ENCODE measurements around the gene SNPH. TPM values are rescaled to one million over a fixed set of nuclear protein-coding genes. Genes with fewer than 3 reads are reported as not detected.
"Not testable (repeated sequence)": the region's sequence is repeated elsewhere in the genome, so short reads cannot be mapped to it uniquely, and the experiment has no call there.

SNPH gene
- total and polyA plus RNA-seq, 4 donors: 1.2 to 3.3 (median 2.1) TPM

DNA sequence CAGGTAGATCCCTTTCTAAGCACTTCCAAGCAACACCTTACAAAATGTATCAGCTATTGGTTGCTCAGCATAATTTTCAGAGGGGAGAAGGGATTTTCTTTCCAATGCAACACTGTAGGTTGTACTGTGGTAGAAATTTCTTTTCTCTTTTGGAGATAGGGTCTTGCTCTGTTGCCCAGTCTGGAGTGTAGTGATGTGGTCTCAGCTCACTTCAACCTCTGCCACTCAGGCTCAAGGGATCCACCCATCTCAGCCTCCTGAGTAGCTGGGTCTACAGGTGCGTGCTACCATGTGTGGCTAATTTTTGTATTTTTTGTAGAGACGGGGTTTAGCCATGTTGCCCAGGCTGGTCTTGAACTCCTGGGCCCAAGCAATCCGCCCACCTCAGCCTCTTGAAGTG is 24.0 kb upstream of the SNPH start:
- H3K9ac ChIP-seq (ENCODE audit: insufficient read depth in 1 of 2, low read length in 2 of 2): no peak overlapping the region
- H3K36me3 ChIP-seq (ENCODE audit: control insufficient read depth in 4 of 4, insufficient read depth in 4 of 4, low read length in 4 of 4): no peaks in the 10 kb centered on the region
- peaks cover 0 to 12% (median 0%) of the 10 kb centered on the region in 5 donors for H3K4me1 ChIP-seq (ENCODE audit: control insufficient read depth in 5 of 5, insufficient read depth in 5 of 5, low read length in 5 of 5)
- H3K4me3 ChIP-seq: no peak overlapping the region
- no peak for ATAC-seq (ENCODE audit: insufficient read depth, low FRiP score)
- TF ChIP-seq, protein P1, sequence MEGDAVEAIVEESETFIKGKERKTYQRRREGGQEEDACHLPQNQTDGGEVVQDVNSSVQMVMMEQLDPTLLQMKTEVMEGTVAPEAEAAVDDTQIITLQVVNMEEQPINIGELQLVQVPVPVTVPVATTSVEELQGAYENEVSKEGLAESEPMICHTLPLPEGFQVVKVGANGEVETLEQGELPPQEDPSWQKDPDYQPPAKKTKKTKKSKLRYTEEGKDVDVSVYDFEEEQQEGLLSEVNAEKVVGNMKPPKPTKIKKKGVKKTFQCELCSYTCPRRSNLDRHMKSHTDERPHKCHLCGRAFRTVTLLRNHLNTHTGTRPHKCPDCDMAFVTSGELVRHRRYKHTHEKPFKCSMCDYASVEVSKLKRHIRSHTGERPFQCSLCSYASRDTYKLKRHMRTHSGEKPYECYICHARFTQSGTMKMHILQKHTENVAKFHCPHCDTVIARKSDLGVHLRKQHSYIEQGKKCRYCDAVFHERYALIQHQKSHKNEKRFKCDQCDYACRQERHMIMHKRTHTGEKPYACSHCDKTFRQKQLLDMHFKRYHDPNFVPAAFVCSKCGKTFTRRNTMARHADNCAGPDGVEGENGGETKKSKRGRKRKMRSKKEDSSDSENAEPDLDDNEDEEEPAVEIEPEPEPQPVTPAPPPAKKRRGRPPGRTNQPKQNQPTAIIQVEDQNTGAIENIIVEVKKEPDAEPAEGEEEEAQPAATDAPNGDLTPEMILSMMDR (IDR thresholded peaks at IDR 0.05; ENCODE audit: control extremely low read depth, extremely low read depth): no peak
- H3K27ac ChIP-seq (ENCODE audit: low read depth in 1 of 2, low read length in 1 of 2): no peak overlapping the region
- H3K27me3 ChIP-seq (ENCODE audit: control insufficient read depth in 3 of 3, insufficient read depth in 3 of 3, low read length in 2 of 3): peaks cover 0 to 6% (median 0%) of the 10 kb centered on the region in 3 donors
- no peaks in the 10 kb centered on the region for H3K9me3 ChIP-seq (ENCODE audit: control insufficient read depth in 4 of 4, insufficient read depth in 3 of 4, low read length in 3 of 4)
- DNase-seq: no peak
- 83 to 84% methylated on average over 3 of the region's 3 CpGs for WGBS, 2 donors

DNA sequence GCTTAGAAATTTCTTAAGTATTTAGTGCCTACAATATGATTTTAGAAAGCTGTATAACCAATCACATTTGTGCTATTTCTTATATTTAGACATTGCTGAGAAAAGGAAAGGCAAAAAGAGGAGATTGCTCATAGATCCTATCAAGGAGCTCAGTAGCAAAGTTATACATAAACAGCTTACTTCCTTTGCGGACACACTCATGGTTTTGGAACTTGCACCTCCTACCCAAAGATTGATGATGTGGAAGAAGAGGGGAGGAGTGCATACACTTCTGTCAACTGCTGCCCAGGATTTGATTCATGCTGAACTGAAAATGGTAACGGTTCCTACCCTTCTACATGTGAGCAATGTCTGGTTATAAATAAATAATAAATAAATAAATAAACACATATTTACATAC is 23.6 kb upstream of the SNPH start:
- H3K27ac ChIP-seq (ENCODE audit: low read depth in 1 of 2, low read length in 1 of 2): no peak overlapping the region
- peaks cover 0 to 6% (median 0%) of the 10 kb centered on the region in 3 donors for H3K27me3 ChIP-seq (ENCODE audit: control insufficient read depth in 3 of 3, insufficient read depth in 3 of 3, low read length in 2 of 3)
- DNase-seq (peak in 1 of 3 donors; percentile 36), ATAC-seq (ENCODE audit: insufficient read depth, low FRiP score) (no peak)
- TF ChIP-seq, protein P1 (IDR thresholded peaks at IDR 0.05; ENCODE audit: control extremely low read depth, extremely low read depth): no peak
- H3K9ac ChIP-seq (ENCODE audit: insufficient read depth in 1 of 2, low read length in 2 of 2): no peak overlapping the region
- no peak overlapping the region for H3K4me3 ChIP-seq
- no peaks in the 10 kb centered on the region for H3K9me3 ChIP-seq (ENCODE audit: control insufficient read depth in 4 of 4, insufficient read depth in 3 of 4, low read length in 3 of 4)
- 7 to 17% methylated on average over 2 of the region's 2 CpGs for WGBS, 2 donors
- no peaks in the 10 kb centered on the region for H3K36me3 ChIP-seq (ENCODE audit: control insufficient read depth in 4 of 4, insufficient read depth in 4 of 4, low read length in 4 of 4)
- H3K4me1 ChIP-seq (ENCODE audit: control insufficient read depth in 5 of 5, insufficient read depth in 5 of 5, low read length in 5 of 5): peaks cover 0 to 12% (median 0%) of the 10 kb centered on the region in 5 donors

DNA sequence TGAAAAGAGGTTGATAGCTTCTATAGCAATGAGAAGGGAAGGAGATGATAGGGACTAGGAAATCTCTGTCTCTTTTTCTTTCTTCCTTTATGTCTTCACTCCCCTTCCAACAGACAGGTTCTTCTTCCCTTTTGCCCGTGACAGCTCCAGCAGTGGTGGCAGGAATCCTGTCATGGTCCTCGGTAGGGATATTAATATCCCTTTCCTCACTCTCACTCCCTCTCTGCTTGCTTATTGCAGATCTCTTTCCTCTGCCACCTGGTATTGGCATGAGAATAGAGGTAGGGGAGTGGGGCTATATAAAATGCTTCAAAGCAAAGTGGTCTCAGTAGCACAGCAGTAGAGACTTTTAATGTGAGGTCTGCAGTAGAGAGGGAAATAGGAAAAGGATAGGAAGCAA is 20.5 kb upstream of the SNPH start:
- no peaks in the 10 kb centered on the region for H3K36me3 ChIP-seq (ENCODE audit: control insufficient read depth in 4 of 4, insufficient read depth in 4 of 4, low read length in 4 of 4)
- peaks cover 0 to 12% (median 0%) of the 10 kb centered on the region in 5 donors for H3K4me1 ChIP-seq (ENCODE audit: control insufficient read depth in 5 of 5, insufficient read depth in 5 of 5, low read length in 5 of 5)
- H3K9me3 ChIP-seq (ENCODE audit: control insufficient read depth in 4 of 4, insufficient read depth in 3 of 4, low read length in 3 of 4): no peaks in the 10 kb centered on the region
- peaks cover 0 to 4% (median 0%) of the 10 kb centered on the region in 3 donors for H3K27me3 ChIP-seq (ENCODE audit: control insufficient read depth in 3 of 3, insufficient read depth in 3 of 3, low read length in 2 of 3)
- no peak for DNase-seq
- ATAC-seq (ENCODE audit: insufficient read depth, low FRiP score): no peak
- WGBS, 2 donors: 64 to 65% methylated on average over 2 of the region's 2 CpGs
- H3K4me3 ChIP-seq: no peak overlapping the region
- TF ChIP-seq, protein P1 (IDR thresholded peaks at IDR 0.05; ENCODE audit: control extremely low read depth, extremely low read depth): no peak
- no peak overlapping the region for H3K27ac ChIP-seq (ENCODE audit: low read depth in 1 of 2, low read length in 1 of 2)
- no peak overlapping the region for H3K9ac ChIP-seq (ENCODE audit: insufficient read depth in 1 of 2, low read length in 2 of 2)

DNA sequence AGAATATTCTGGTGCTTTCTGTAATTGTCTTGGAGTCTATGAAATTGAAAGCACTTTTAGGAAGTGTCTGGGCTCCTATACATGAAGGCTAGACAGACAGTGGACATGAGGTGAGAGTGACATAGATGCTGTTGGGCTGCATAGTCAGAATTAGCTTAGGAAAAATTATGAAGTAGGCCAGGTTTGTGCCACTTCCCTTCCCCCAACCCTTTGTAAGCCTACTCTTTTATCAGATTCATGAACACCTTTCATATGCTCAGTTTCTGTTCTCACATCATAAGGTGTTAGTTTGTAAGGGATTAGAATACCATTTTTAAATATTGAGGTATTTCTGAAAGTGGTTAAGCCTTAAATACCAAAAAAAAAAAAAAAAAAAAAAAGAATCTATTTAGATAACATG is 18.4 kb upstream of the SNPH start:
- H3K4me3 ChIP-seq: no peak overlapping the region
- no peaks in the 10 kb centered on the region for H3K36me3 ChIP-seq (ENCODE audit: control insufficient read depth in 4 of 4, insufficient read depth in 4 of 4, low read length in 4 of 4)
- H3K4me1 ChIP-seq (ENCODE audit: control insufficient read depth in 5 of 5, insufficient read depth in 5 of 5, low read length in 5 of 5): peaks cover 0 to 1% (median 0%) of the 10 kb centered on the region in 5 donors
- no peaks in the 10 kb centered on the region for H3K9me3 ChIP-seq (ENCODE audit: control insufficient read depth in 4 of 4, insufficient read depth in 3 of 4, low read length in 3 of 4)
- ATAC-seq (ENCODE audit: insufficient read depth, low FRiP score) (no peak), DNase-seq (no peak)
- TF ChIP-seq, protein P1 (IDR thresholded peaks at IDR 0.05; ENCODE audit: control extremely low read depth, extremely low read depth): no peak
- no peak overlapping the region for H3K9ac ChIP-seq (ENCODE audit: insufficient read depth in 1 of 2, low read length in 2 of 2)
- peaks cover 0 to 8% (median 0%) of the 10 kb centered on the region in 3 donors for H3K27me3 ChIP-seq (ENCODE audit: control insufficient read depth in 3 of 3, insufficient read depth in 3 of 3, low read length in 2 of 3)
- no peak overlapping the region for H3K27ac ChIP-seq (ENCODE audit: low read depth in 1 of 2, low read length in 1 of 2)

GRCh38 chr20:1250282-1250681 is 15.8 kb upstream of the SNPH start:
- not testable (repeated sequence) for H3K36me3 ChIP-seq (ENCODE audit: control insufficient read depth in 4 of 4, insufficient read depth in 4 of 4, low read length in 4 of 4); H3K9ac ChIP-seq (ENCODE audit: insufficient read depth in 1 of 2, low read length in 2 of 2); ATAC-seq (ENCODE audit: insufficient read depth, low FRiP score); H3K9me3 ChIP-seq (ENCODE audit: control insufficient read depth in 4 of 4, insufficient read depth in 3 of 4, low read length in 3 of 4); H3K27me3 ChIP-seq (ENCODE audit: control insufficient read depth in 3 of 3, insufficient read depth in 3 of 3, low read length in 2 of 3); DNase-seq; H3K27ac ChIP-seq (ENCODE audit: low read depth in 1 of 2, low read length in 1 of 2); H3K4me3 ChIP-seq
- peaks cover 0 to 14% (median 0%) of the 10 kb centered on the region in 5 donors for H3K4me1 ChIP-seq (ENCODE audit: control insufficient read depth in 5 of 5, insufficient read depth in 5 of 5, low read length in 5 of 5)
- 94 to 96% methylated on average over 2 of the region's 2 CpGs for WGBS, 2 donors
